RWPE1 (cell line): ENCODE results near the gene NCAPG2.

Experiments used
- CTCF ChIA-PET: fragments of 350-600 bp; sonication (Branson Sonifier 250); formaldehyde crosslinking; extraction: SDS; loops from one replicate; lab custom pipeline; 2021; lab: Yijun Ruan, JAX
- POLR2A ChIA-PET: fragments of 400-600 bp; formaldehyde crosslinking; extraction: SDS; loops from one replicate; lab custom pipeline; 2020; ENCODE audit warnings: antibody characterized with exemption; ENCODE audit not compliant: low non-redundant PET; lab: Yijun Ruan, JAX
- DNase-seq: peaks from one replicate; pipeline ENCODE4 v3.0.0; 2012; ENCODE audit warnings: low spot score
- H3K27ac ChIP-seq: fragments of 450-650 bp; 2 replicates; pipeline ENCODE4 v1.5.1; 2017
- CTCF ChIP-seq: fragments of 450-650 bp; conservative IDR thresholded peaks from 2 replicates; pipeline ENCODE4 v1.5.1; 2017; ENCODE audit warnings: low read depth, mild to moderate bottlenecking

NCAPG2 gene

GRCh38 chr7:158749396-158749795, 44.8 kb upstream of the NCAPG2 start:
- no peak for TF ChIP-seq CTCF
- no peak for DNase-seq
- H3K27ac ChIP-seq, result no peak overlapping the region
- ChIA-PET CTCF (no interaction called here), POLR2A (no interaction called here)

GRCh38 chr7:158748335-158748734, 43.7 kb upstream of the NCAPG2 start:
- TF ChIP-seq CTCF, result no peak
- H3K27ac ChIP-seq, result no peak overlapping the region
- DNase-seq, result no peak
- ChIA-PET POLR2A (no interaction called here), CTCF (no interaction called here)

GRCh38 chr7:158747408-158747807, 42.8 kb upstream of the NCAPG2 start:
- no peak for TF ChIP-seq CTCF
- CTCF ChIA-PET, result no interaction called here
- no peak overlapping the region for H3K27ac ChIP-seq
- DNase-seq, result no peak
- POLR2A ChIA-PET, result no interaction called here

- H3K27ac ChIP-seq, result no peak overlapping the region
- ChIA-PET POLR2A (no interaction called here), CTCF (no interaction called here)
- TF ChIP-seq CTCF, result no peak
- no peak for DNase-seq
Observed at GRCh38 chr7:158746957-158747356, 42.4 kb upstream of the NCAPG2 start.

GRCh38 chr7:158745057-158745715, 40.6 kb upstream of the NCAPG2 start:
- TF ChIP-seq CTCF, result no peak
- POLR2A ChIA-PET, result no interaction called here
- no peak for DNase-seq

GRCh38 chr7:158744070-158744469, 39.5 kb upstream of the NCAPG2 start:
- DNase-seq, result no peak
- POLR2A ChIA-PET, result no interaction called here
- no peak for TF ChIP-seq CTCF
- CTCF ChIA-PET, result interaction anchor here (0.6 kb wide), 1 partner anchor 87 kb away, joined by 4 read pairs; no protein-coding TSS in a partner anchor
- H3K27ac ChIP-seq, result no peak overlapping the region

More at GRCh38 chr7:158745057-158745715, 40.6 kb upstream of the NCAPG2 start:
- CTCF ChIA-PET, result no interaction called here
- no peak overlapping the region for H3K27ac ChIP-seq
